HG02870 (cell line): Measurements from ENCODE around the gene PPP2R3B.
"Not testable (repeated sequence)": the region's sequence is repeated elsewhere in the genome, so short reads cannot be mapped to it uniquely, and the experiment has no call there.

Experiments used
- ATAC-seq: cut with Tn5 transposase; IDR thresholded peaks from one replicate; pipeline ENCODE4 v1.9.1; 2021; ENCODE audit warnings: mild to moderate bottlenecking, moderate library complexity; ENCODE audit not compliant: unreplicated experiment

PPP2R3B gene

DNA sequence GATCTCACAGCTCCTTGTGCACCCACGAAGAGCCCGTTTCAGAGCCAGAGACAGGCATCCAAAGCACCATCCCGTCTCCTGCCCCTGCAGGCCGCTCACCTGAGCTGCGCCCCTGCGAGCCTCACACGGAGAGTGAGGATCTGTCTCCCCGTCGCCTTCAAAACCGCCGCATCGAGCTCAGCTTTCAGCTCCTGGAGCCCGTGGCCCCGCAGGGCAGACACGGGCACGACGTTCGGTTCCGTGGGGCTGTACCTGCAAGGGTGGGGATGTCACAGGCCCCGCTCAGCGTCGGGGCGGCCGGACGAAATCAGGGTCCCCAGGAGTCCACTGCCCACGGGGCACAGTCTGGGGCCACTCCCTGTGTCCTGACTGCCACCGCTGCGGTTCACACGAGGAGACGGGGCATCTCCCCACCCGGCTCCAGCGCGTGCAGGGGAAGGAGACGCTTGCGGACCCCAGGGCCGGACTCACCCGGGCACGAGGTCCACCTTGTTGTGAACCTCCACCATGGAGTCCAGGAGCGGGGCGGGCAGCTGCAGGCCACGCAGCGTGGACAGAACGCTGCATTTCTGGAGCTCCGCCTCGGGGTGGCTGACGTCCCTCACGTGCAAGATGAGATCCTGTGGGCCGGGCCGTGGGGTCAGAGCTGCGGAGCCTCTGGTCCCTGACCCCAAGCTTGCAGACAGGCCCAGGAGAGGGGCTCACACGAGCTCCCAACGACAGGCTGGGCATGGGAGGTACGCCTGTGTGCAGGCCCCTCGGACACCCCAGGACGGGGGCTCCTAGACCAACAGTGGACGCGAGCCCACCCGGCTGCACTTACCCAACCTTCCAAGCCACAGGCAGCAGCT, 79.2 kb downstream of the PPP2R3B start:
- no peak for ATAC-seq

DNA sequence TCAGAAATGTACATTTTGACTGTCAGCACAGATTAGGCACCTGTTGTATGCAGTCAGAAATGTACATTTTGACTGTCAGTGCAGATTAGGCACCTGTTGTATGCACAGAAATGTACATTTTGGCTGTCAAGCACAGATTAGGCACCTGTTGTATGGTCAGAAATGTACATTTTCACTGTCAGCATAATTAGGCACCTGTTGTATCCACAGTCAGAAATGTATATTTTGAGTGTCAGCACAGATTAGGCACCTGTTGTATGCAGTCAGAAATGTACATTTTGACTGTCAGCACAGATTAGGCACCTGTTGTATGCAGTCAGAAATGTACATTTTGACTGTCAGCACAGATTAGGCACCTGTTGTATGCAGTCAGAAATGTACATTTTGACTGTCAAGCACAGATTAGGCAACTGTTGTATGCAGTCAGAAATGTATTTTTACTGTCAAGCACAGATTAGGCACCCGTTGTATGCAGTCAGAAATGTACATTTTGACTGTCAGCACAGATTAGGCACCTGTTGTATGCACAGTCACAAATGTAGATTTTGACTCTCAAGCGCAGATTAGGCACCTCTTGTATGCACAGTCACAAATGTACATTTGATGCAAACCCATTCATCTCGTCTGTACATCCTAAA, 80.0 kb downstream of the PPP2R3B start:
- not testable (repeated sequence) for ATAC-seq

DNA sequence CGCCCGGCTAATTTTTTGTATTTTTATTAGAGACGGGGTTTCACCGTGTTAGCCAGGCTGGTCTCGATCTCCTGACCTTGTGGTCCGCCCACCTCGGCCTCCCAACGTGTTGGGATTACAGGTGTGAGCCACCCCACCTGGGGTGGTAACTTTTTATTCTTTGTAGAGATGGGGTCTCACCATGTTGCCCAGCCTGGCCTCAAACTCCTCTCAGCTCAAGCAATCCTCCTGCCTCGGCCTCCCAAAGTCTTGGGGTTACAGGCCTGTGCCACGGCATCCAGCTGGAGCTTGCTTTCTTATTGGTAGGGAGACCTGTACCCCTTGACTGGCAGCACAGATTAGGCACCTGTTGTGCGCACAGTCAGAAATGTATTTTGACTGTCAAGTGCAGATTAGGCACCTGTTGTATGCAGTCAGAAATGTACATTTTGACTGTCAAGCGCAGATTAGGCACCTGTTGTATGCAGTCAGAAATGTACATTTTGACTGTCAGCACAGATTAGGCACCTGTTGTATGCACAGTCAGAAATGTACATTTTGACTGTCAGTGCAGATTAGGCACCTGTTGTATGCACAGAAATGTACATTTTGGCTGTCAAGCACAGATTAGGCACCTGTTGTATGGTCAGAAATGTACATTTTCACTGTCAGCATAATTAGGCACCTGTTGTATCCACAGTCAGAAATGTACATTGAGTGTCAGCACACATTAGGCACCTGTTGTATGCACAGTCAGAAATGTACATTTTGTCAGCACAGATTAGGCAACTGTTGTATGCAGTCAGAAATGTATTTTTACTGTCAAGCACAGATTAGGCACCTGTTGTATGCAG, 80.7 kb downstream of the PPP2R3B start:
- ATAC-seq, result not testable (repeated sequence)

DNA sequence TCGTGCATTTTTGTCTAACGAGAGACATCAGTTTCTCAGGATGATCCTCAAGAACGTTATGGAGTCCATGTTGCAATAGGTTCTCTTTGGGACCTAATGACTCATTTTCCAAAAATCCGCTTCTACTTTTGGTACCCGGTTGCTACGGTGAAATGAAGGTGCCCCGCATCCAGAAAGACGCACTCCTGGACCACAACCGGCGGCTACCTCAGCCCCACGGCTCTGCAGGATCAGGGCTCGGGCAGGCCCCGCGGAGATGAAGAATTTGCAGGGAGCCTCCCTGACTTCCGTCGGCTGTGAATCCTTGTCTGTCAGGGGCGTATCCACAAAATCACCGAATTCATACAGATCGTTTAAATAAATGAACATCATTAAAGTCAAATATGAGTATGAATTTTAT, 83.7 kb downstream of the PPP2R3B start:
- ATAC-seq, result no peak

DNA sequence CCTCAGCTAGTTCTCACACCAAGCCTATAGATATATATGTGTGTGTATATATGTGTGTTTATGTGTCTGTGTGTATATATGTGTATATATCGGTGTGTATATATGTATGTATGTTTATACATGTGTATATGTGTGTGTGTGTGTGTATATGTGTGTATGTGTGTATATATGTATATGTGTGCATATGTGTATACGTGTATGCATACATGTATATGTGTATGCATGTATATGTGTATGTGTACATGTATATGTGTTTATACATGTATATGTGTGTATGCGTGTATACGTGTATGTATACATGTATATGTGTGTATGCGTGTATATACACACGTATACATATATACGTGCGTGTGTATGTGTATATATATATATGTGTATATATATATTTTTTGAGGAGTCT, 86.4 kb downstream of the PPP2R3B start:
- no peak for ATAC-seq

DNA sequence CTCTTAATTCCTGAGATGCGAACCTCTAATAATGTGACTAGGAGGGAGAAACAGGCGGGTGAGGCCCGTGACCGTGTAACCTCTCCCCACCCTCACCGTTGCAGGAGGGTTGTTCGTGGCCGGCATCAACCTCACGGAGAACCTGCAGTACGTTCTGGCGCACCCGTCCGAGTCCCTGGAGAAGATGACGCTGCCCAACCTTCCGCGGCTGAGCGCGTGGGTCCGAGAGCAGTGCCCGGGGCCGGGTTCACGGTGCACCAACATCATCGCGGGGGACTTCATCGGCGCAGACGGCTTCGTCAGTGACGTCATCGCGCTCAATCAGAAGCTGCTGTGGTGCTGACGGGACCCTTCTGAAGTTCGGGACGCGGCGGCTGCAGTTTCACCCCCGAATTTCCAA, 87.7 kb downstream of the PPP2R3B start:
- ATAC-seq, result no peak

DNA sequence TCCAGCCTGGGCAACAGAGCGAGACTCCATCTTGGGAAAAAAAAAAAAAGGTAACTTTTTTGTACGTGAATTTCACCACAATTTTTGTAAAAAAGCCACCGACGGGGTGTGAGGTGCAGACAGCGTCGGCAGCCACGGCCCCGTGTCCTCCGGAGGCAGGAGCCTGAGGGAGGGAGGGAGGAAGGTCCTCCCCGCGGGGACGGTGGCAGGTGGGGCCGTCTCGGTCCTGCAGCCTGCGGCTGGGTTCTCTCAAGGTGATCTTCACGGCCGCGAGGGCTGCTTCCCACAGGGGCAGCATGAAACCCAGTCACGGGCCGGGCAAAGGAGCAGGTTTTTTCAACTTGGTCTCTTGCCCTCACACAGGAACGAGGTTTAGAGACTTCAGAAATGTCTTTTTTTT, 91.6 kb downstream of the PPP2R3B start:
- no peak for ATAC-seq

DNA sequence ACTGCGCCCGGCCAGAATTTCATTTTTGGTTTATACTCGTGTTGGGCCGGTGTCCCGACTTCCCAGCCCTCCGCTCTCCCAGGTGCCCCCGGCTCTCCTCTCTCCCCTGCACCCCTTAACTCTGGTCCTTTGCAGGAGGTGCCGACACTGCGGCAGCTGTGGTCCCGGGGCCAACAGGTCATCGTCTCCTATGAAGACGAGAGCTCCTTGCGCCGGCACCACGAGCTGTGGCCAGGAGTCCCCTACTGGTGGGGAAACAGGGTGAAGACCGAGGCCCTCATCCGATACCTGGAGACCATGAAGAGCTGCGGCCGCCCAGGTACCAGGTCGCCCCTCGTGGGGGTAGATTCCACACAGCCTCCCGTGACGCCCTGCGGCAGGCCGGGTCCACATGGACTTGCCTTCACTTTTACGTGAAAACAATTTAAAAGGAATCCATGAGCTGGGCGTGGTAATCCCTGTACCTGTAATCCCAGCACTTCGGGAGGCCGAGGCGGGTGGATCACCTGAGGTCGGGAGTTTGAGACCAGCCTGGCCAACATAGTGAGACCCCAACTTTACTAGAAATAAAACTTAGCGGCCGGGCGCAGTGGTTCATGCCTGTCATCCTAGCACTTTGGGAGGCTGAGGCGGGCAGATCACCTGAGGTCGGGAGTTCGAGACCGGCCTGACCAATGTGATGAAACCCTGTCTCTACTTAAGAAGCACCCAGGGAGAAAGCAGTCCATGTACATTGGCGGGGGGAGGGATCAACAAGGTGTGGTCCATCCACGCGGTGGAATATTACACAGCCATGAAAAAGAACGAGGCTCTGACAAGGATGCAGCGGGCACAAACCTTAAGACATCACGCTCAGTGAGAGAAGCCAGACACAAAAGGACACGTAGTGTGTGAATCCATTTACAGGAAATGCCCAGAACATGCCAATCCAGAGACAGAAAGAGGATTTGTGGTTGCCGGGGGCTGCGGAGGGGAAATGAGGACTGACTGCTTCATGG, 93.5 kb downstream of the PPP2R3B start:
- no peak for ATAC-seq

DNA sequence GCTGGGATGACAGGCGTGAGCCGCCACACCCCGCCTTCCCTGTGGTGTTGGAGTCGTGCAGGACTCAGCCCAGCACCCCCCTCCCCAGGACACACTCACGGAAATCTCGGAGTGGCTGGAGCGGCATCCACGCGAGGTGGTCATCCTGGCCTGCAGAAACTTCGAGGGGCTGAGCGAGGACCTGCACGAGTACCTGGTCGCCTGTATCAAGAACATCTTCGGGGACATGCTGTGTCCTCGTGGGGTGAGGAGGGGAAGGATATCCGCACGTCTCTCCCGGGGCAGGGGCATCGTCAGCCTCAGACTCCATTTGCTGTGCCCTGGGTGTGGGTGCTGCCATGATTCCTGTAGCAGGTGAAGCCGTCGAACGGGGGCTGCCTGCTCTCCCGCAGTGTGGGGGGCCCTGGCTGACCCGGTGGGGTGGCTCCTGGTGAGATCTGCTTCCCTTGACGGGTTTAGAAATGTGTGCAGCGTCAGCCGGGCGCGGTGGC, 95.3 kb downstream of the PPP2R3B start:
- ATAC-seq, result no peak

DNA sequence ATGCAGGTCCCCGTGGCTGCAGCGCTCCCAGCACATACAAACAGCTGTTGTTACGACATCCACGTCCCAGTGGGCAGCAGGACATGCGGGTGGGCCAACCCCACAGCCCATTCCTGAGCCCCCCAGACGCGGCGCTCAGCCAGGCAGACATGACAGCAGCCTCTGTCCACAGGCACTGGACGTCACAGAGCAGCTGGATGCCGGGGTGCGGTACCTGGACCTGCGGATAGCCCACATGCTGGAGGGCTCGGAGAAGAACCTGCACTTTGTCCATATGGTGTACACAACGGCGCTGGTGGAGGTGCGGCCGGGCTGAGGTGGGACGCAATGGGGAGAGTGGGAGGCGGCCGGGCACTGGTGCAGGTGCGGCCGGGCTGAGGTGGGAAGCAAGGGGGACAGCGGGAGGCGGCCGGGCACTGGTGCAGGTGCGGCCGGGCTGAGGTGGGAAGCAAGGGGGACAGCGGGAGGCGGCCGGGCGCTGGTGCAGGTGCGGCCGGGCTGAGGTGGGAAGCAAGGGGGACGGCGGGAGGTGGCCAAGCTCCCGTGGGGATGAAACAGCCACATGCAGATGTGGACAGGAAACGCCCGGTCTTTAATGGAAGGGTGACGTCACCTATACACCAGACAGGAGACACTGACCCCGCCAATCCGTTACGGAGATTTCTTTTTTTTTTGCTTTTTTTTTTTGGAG, 96.1 kb downstream of the PPP2R3B start:
- ATAC-seq, result no peak

DNA sequence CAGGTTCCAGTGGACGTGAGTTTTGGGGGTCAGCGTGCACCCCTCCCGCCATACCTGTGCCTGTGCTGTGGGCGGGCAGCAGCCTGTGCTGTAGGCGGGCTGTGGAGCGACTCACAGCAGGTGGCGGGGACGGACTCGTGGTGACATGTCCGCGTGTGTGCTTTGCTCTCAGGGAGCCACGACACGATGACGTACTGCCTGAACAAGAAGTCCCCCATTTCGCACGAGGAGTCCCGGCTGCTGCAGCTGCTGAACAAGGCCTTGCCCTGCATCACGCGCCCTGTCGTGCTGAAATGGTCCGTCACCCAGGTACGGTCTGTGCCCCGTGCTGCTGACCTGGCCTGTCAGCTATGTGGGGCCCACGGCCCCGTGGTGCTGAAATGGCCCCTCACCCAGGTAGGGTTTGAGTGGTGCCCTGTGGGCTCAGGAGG, 98.1 kb downstream of the PPP2R3B start:
- no peak for ATAC-seq

DNA sequence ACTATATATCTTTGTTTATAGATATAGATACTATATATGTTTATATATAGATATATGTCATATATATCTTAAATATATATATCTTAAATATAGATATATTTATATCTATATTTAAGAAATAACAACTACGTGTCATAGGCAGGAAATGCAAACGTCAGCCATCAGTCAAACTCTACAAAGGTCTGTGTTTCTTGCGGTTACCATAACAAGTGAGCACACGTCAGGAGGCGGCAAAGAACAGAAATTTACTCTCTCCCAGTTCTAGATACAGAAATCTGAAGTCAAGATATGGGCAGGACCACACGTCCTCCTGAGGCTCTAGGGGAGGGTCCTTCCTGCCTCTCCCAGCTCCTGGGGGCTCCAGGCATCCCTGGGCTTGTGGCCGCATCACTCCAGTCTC, 99.0 kb downstream of the PPP2R3B start:
- ATAC-seq, result no peak

DNA sequence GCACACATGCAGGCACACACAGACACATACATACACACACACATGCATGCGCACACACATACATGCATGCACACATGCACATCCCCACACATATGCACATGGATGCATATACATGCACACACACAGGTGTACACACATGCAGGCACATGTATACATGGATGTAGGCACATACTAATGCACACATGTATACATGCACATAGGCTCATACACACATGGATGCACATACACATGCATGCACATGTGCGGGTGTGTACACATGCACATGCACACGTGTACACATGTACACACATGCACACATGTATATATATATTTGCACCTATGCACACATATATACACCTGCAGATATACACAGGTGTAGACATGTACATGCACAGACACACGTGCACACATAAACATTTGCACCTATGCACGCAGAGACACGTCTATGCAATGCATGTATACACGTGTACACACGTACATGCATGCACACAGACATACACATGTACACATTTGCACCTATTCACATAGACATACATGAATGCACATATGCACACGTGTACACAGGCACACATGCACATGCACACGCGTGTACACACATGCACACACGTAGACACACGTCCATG, 101.5 kb downstream of the PPP2R3B start:
- no peak for ATAC-seq
